Osteocyte (in vitro differentiated cells): ENCODE data around the gene CIAO2B. TPM values are rescaled to one million over a fixed set of nuclear protein-coding genes. Genes with fewer than 3 reads are reported as not detected.

ENCODE experiments used
- DNase-seq: peaks from one replicate; pipeline ENCODE4 v3.0.0; 2021; ENCODE audit warnings: mixed read lengths; ENCODE audit not compliant: unreplicated experiment; ENCODE audit errors: extremely low spot score
- H3K27ac Mint-ChIP-seq: one replicate; pipeline ENCODE4 v1.8.0; 2021; ENCODE audit warnings: mild to moderate bottlenecking, mixed read lengths; ENCODE audit not compliant: unreplicated experiment
- H3K27me3 Mint-ChIP-seq: one replicate; pipeline ENCODE4 v1.8.0; 2021; ENCODE audit warnings: mixed read lengths; ENCODE audit not compliant: unreplicated experiment
- H3K36me3 Mint-ChIP-seq: one replicate; pipeline ENCODE4 v1.8.0; 2021; ENCODE audit warnings: mixed read lengths; ENCODE audit not compliant: unreplicated experiment
- H3K4me1 Mint-ChIP-seq: one replicate; pipeline ENCODE4 v1.8.0; 2021; ENCODE audit warnings: mixed read lengths; ENCODE audit not compliant: unreplicated experiment
- H3K4me3 Mint-ChIP-seq: one replicate; pipeline ENCODE4 v1.8.0; 2021; ENCODE audit warnings: mild to moderate bottlenecking, moderate library complexity, mixed read lengths; ENCODE audit not compliant: unreplicated experiment
- H3K9me3 Mint-ChIP-seq: one replicate; pipeline ENCODE4 v1.8.0; 2021; ENCODE audit warnings: mixed read lengths; ENCODE audit not compliant: unreplicated experiment
- CTCF ChIP-seq: fragments of 200-600 bp; sonication (generic); IDR thresholded peaks from 2 replicates; pipeline ENCODE4 v1.5.0; 2021; ENCODE audit warnings: antibody characterized with exemption, mild to moderate bottlenecking, moderate library complexity
- total RNA-seq: library from RNA; stranded (reverse); gene quantifications from 2 replicates; pipeline ENCODE4 v1.2.1, GENCODE V29; 2021

CIAO2B gene
- total RNA-seq, 1 donor from 2014 or later, result 69.9 TPM

- Mint-ChIP-seq H3K4me3 (no peak overlapping the region), H3K27me3 (no peaks in the 10 kb centered on the region), H3K36me3 (peaks cover 16% of the 10 kb centered on the region), H3K27ac (no peak overlapping the region), H3K4me1 (peaks cover 4% of the 10 kb centered on the region), H3K9me3 (no peaks in the 10 kb centered on the region)
- no peak for DNase-seq
- TF ChIP-seq CTCF, result no peak
Observed at GRCh38 chr16:66889622-66890021, 44.6 kb downstream of the CIAO2B start.

- H3K27ac Mint-ChIP-seq, result no peak overlapping the region
- no peaks in the 10 kb centered on the region for H3K27me3 Mint-ChIP-seq
- H3K9me3 Mint-ChIP-seq, result no peaks in the 10 kb centered on the region
- no peak for DNase-seq
- peaks cover 18% of the 10 kb centered on the region for H3K36me3 Mint-ChIP-seq
- TF ChIP-seq CTCF, result no peak
- H3K4me3 Mint-ChIP-seq, result no peak overlapping the region
- peaks cover 4% of the 10 kb centered on the region for H3K4me1 Mint-ChIP-seq
Observed at GRCh38 chr16:66888647-66889615, 45.3 kb downstream of the CIAO2B start.

GRCh38 chr16:66886914-66887313 lies 47.3 kb downstream of the CIAO2B start:
- DNase-seq, result no peak
- no peak for TF ChIP-seq CTCF
- no peaks in the 10 kb centered on the region for H3K9me3 Mint-ChIP-seq
- H3K36me3 Mint-ChIP-seq, result peaks cover 18% of the 10 kb centered on the region
- H3K27ac Mint-ChIP-seq, result no peak overlapping the region
- peaks cover 5% of the 10 kb centered on the region for H3K4me1 Mint-ChIP-seq
- H3K4me3 Mint-ChIP-seq, result no peak overlapping the region
- H3K27me3 Mint-ChIP-seq, result no peaks in the 10 kb centered on the region

GRCh38 chr16:66886321-66886720 lies 47.9 kb downstream of the CIAO2B start:
- no peak for DNase-seq
- TF ChIP-seq CTCF, result no peak

GRCh38 chr16:66885491-66885890 lies 48.7 kb downstream of the CIAO2B start:
- Mint-ChIP-seq H3K9me3 (no peaks in the 10 kb centered on the region), H3K27me3 (no peaks in the 10 kb centered on the region), H3K4me3 (no peak overlapping the region), H3K4me1 (peaks cover 7% of the 10 kb centered on the region), H3K27ac (no peak overlapping the region), H3K36me3 (peaks cover 14% of the 10 kb centered on the region)
- no peak for TF ChIP-seq CTCF
- no peak for DNase-seq

More at GRCh38 chr16:66886321-66886720, 47.9 kb downstream of the CIAO2B start:
- peaks cover 7% of the 10 kb centered on the region for H3K4me1 Mint-ChIP-seq
- H3K27ac Mint-ChIP-seq, result no peak overlapping the region
- no peaks in the 10 kb centered on the region for H3K27me3 Mint-ChIP-seq
- no peak overlapping the region for H3K4me3 Mint-ChIP-seq
- no peaks in the 10 kb centered on the region for H3K9me3 Mint-ChIP-seq
- peaks cover 18% of the 10 kb centered on the region for H3K36me3 Mint-ChIP-seq
